ENCODE measurements around the gene FRMPD1. TPM values are rescaled to one million over a fixed set of nuclear protein-coding genes. Genes with fewer than 3 reads are reported as not detected.

The FRMPD1 gene
- total and polyA plus RNA-seq, 7 donors, result 0.16 to 0.71 (median 0.28) TPM; not detected in 2

GRCh38 chr9:37693260-37693659, 42.5 kb downstream of the FRMPD1 start:
- Histone ChIP-seq H3K27me3 (no peaks in the 10 kb centered on the region), H3K27ac (no peak overlapping the region), H3K4me1 (no peaks in the 10 kb centered on the region), H3K36me3 (no peaks in the 10 kb centered on the region), H3K4me3 (no peak overlapping the region), H3K9me3 (no peaks in the 10 kb centered on the region)
- WGBS, 2 donors, result 6 to 9% methylated on average over 4 of the region's 4 CpGs
- TF ChIP-seq POLR2A (IDR thresholded peaks at IDR 0.05), result no peak
- peak in 1 of 4 donors; percentile 24 for TF ChIP-seq POLR2AphosphoS5 (IDR thresholded peaks at IDR 0.05)
- no peak for TF ChIP-seq CTCF (IDR thresholded peaks at IDR 0.05)
- DNase-seq, result no peak
- intact Hi-C loops (cut with DNase I), result no loop called here

- H3K4me3 ChIP-seq, result no peak overlapping the region
- H3K27me3 ChIP-seq, result no peaks in the 10 kb centered on the region
- TF ChIP-seq CTCF (IDR thresholded peaks at IDR 0.05) (no peak), POLR2AphosphoS5 (IDR thresholded peaks at IDR 0.05) (no peak), EP300 (IDR thresholded peaks at IDR 0.05) (no peak), POLR2A (IDR thresholded peaks at IDR 0.05) (no peak)
- 86 to 92% methylated on average over 5 of the region's 5 CpGs for WGBS, 2 donors
- H3K27ac ChIP-seq, result no peak overlapping the region
- H3K9me3 ChIP-seq, result no peaks in the 10 kb centered on the region
- intact Hi-C loops (cut with DNase I), result no loop called here
- H3K4me1 ChIP-seq, result no peaks in the 10 kb centered on the region
- DNase-seq, result no peak
- H3K36me3 ChIP-seq, result no peaks in the 10 kb centered on the region
These were observed 43.6 kb downstream of the FRMPD1 start for GRCh38 chr9:37694355-37694754.

GRCh38 chr9:37696528-37696927, 45.8 kb downstream of the FRMPD1 start:
- 56 to 63% methylated on average over 1 of the region's 1 CpG for WGBS, 2 donors
- Histone ChIP-seq H3K36me3 (no peaks in the 10 kb centered on the region), H3K27ac (no peak overlapping the region), H3K4me3 (no peak overlapping the region), H3K9me3 (no peaks in the 10 kb centered on the region), H3K4me1 (no peaks in the 10 kb centered on the region), H3K27me3 (no peaks in the 10 kb centered on the region)
- DNase-seq, result no peak
- intact Hi-C loops (cut with DNase I), result no loop called here
- no peak for TF ChIP-seq EP300 (IDR thresholded peaks at IDR 0.05)
- TF ChIP-seq CTCF (IDR thresholded peaks at IDR 0.05), result no peak
- no peak for TF ChIP-seq POLR2A (IDR thresholded peaks at IDR 0.05)
- no peak for TF ChIP-seq POLR2AphosphoS5 (IDR thresholded peaks at IDR 0.05)

GRCh38 chr9:37700131-37700530, 49.4 kb downstream of the FRMPD1 start:
- H3K36me3 ChIP-seq, result no peaks in the 10 kb centered on the region
- H3K4me3 ChIP-seq, result no peak overlapping the region
- H3K27ac ChIP-seq, result no peak overlapping the region
- DNase-seq, result no peak
- intact Hi-C loops (cut with DNase I), result no loop called here
- 63 to 68% methylated on average over 3 of the region's 3 CpGs for WGBS, 2 donors
- TF ChIP-seq EP300 (IDR thresholded peaks at IDR 0.05) (no peak), POLR2AphosphoS5 (IDR thresholded peaks at IDR 0.05) (no peak), CTCF (IDR thresholded peaks at IDR 0.05) (no peak), POLR2A (IDR thresholded peaks at IDR 0.05) (no peak)
- no peaks in the 10 kb centered on the region for H3K4me1 ChIP-seq
- H3K27me3 ChIP-seq, result no peaks in the 10 kb centered on the region
- H3K9me3 ChIP-seq, result no peaks in the 10 kb centered on the region

GRCh38 chr9:37700900-37701299, 50.1 kb downstream of the FRMPD1 start:
- H3K4me1 ChIP-seq, result no peaks in the 10 kb centered on the region
- H3K36me3 ChIP-seq, result no peaks in the 10 kb centered on the region
- H3K4me3 ChIP-seq, result no peak overlapping the region
- no peaks in the 10 kb centered on the region for H3K9me3 ChIP-seq
- no peak for TF ChIP-seq CTCF (IDR thresholded peaks at IDR 0.05)
- TF ChIP-seq EP300 (IDR thresholded peaks at IDR 0.05), result no peak
- TF ChIP-seq POLR2AphosphoS5 (IDR thresholded peaks at IDR 0.05), result no peak
- no peak for TF ChIP-seq POLR2A (IDR thresholded peaks at IDR 0.05)
- no peaks in the 10 kb centered on the region for H3K27me3 ChIP-seq
- DNase-seq, result no peak
- WGBS, 2 donors, result 88 to 91% methylated on average over 3 of the region's 3 CpGs
- H3K27ac ChIP-seq, result no peak overlapping the region
- intact Hi-C loops (cut with DNase I), result no loop called here
